ENCODE results near the gene PPTC7.
"Not testable (repeated sequence)": the region's sequence is repeated elsewhere in the genome, so short reads cannot be mapped to it uniquely, and the experiment has no call there.

The PPTC7 gene, protein sequence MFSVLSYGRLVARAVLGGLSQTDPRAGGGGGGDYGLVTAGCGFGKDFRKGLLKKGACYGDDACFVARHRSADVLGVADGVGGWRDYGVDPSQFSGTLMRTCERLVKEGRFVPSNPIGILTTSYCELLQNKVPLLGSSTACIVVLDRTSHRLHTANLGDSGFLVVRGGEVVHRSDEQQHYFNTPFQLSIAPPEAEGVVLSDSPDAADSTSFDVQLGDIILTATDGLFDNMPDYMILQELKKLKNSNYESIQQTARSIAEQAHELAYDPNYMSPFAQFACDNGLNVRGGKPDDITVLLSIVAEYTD

GRCh38 chr12:110583137-110584059 lies at the start of gene PPTC7:
TSS of gene PPTC7 (minus strand) at chr12:110583318. CDS start at chr12:110583031, 287 bp downstream.
- DNase-seq (ENCODE audit: low read depth): peak; percentile 96

DNA sequence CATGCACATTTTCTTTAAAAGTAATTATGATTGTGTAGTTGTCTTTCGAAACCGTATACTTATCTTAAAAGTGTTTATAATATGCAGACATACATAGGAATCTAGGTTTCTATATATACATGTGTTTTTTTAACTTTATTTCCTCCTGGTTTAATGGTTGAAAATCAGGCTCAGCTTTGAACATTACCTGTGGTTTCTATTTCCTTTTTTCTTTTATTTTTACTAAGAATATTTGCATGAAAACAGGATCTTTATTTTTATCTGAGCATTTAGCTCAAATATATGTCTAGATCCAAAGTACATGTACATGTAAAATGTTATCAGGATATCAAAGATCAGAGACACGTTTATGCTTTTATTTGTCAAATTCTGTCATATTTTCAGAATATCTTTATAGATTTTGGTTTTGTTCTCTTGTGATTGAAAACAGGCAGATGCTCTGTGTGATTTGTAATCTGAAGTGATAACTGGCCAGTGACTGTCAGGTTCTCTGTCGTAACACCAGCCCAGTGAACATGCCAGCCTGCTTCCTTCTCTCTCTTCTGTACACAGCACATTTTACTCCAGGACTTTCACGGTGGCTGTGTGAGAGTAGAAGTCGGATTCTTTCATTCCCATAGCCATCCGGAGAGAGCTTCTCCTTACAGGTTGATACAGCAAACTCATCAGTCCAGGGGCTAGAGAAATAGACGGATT lies 44.5 kb upstream of the PPTC7 start:
- DNase-seq (ENCODE audit: low read depth): no peak

DNA sequence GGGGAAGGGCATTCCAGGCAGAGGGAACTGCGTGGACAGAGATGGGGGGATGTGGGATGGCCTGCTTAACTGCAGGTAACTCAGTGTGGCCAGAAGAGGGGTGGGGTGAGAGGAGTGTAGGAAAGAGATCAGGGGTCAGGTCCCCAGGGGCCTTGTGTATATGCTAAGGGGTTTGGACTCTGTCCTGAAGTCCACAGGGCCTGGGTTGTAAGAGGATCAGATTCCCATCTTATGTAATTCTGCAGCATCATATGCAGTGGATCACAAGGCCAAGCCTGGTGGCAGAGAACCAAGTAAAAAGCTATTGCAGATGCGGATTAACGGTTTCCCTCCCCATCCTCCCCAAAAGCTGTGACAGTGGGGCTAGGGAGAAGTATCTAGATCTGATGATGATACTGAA lies 39.5 kb upstream of the PPTC7 start:
- no peak for DNase-seq (ENCODE audit: low read depth)

DNA sequence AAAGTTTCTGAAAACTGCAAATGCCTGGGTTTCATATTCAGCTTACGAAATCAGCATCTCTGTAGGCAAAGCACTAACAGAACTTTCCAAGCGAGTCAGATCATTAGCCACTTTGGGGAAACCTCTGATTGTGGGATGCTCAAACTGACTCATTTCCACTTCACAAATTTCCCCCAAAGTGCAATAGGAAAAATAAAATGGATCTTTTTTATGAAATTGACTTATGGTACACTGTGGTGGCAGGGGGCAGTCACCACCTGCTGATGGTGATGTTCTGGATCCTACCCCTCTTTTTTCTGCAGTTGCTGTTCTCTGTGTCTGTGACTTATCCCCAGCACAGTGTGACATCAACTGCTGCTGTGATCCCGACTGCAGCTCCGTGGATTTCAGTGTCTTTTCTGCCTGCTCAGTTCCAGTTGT lies 36.4 kb upstream of the PPTC7 start:
- DNase-seq (ENCODE audit: low read depth): no peak

DNA sequence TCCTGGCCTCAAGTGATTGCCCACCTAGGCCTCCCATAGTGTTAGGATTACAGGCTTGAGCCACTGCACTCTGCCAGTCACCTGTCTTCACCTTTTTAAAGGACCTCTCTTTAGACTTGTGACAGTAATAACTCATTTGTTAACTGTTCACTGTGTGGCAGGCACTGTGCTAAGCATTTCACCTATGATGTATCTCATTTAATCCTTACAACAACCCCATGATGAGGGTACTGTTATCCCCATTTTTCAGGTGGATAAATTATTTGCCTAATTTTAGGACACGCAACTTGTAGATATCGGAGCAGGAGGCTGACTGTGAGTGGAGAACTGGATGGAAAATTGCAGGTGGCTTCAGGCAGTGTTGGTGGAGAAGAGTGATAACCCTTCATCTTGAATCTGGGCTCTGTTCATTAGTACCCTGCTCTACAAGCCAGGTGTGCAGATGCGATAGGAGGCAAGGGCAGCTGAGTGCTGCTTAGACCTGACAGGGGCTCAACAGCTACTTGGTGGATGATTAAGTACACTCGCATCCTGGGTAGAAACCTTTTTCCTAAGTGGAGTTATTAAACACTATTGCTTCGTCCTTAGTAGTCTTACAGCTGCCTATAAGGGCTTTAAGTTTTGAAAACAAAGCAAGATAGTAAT lies 33.5 kb upstream of the PPTC7 start:
- no peak for DNase-seq (ENCODE audit: low read depth)

- no peak for DNase-seq (ENCODE audit: low read depth)
Observed at GRCh38 chr12:110615171-110615570, 32.1 kb upstream of the PPTC7 start.

DNA sequence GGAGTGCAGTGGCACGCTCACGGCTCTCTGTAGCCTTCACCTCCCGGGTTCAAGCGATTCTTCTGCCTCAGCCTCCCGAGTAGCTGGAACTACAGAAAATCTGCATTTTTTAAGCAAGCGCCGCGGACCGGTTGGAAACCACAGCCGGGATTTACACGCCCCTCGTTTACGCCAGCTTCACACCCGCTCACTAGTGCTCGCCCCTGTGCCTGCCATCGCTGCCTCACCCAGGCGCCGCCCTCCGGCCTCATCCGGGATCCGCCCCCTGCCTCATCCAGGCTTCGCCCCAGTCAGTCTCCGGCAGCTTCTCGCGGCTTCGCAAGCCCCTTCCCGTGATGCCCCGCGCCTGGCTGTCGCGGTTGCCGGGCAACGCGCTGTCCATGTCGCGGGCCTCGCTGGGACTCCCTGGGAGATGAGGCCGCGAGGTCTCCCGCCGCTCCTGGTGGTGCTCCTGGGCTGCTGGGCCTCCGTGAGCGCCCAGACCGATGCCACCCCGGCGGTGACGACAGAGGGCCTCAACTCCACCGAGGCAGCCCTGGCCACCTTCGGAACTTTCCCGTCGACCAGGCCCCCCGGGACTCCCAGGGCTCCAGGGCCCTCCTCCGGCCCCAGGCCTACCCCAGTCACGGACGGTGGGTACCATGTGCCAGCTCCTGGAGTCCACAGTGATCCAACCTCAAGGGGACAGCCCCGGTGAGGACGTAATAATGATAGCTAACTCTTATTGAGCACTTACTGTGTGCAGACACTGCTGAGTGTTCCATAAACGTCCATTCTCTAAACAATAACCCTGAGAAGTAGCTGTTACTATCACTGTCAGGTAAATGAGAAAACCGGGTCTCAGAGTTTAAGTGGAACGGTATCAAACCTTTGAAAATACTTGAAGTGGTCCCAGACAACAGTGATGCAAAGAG lies 30.9 kb upstream of the PPTC7 start, which contains the start of gene TCTN1:
Gene TCTN1, plus strand, starts transcription at position 359 of the 914 bp plus-strand sequence. Its CDS starts 54 bp downstream, at position 413.
- DNase-seq (ENCODE audit: low read depth): peak; percentile 97

GRCh38 chr12:110613071-110613770 lies 30.1 kb upstream of the PPTC7 start:
- DNase-seq (ENCODE audit: low read depth): no peak

- no peak for DNase-seq (ENCODE audit: low read depth)
Observed at GRCh38 chr12:110606253-110606611, 23.1 kb upstream of the PPTC7 start.

DNA sequence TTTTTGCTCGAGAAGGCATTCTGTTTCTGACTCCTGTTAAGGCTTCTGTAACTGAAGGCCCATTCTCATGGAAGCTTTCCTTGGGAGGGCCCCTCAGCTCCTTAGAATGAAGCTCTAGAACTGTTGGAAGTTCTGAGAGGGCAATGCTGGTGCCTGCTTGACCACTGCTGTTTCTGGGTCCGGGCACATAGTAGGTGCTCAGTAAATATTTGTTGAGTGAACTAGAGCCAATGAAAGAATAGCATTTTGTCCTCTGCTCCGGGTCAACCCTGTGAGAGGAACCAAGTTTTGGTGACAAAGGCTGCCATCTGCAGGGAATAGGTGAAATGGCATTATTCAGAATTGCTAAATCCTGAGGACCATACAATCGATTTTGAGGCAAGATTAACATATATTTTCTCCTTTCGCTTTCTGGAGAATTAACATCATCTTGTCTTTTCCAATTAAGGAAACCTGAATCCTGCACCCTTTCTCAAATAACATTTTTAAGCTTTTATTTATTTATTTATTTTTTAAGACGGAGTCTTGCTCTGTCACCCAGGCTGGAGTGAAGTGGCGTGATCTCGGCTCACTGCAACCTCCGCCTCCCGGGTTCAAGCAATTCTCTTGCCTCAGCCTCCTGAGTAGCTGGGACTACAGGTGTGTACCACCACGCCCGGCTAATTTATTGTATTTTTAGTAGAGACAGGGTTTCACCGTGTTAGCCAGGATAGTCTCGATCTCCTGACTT lies 19.1 kb upstream of the PPTC7 start:
- DNase-seq (ENCODE audit: low read depth): not testable (repeated sequence)

DNA sequence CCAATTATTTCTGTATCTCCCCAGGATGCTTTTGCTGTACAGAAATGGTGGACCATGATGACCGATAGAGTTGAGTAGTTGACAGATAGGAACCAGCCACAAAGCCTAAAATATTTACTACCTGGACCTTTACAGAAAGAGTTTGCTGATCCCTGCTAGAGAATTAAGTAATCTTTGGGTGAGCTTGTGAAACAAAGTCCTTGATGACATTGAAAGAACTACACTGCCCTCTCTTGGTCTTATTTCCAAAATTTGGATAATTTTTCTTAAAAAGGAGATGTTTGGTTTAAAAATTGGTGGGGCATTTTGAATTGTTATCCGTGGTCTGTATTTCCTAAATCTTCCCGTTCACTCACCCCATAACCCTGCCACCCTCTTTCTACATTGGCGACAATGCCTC lies 17.1 kb upstream of the PPTC7 start:
- DNase-seq (ENCODE audit: low read depth): no peak

DNA sequence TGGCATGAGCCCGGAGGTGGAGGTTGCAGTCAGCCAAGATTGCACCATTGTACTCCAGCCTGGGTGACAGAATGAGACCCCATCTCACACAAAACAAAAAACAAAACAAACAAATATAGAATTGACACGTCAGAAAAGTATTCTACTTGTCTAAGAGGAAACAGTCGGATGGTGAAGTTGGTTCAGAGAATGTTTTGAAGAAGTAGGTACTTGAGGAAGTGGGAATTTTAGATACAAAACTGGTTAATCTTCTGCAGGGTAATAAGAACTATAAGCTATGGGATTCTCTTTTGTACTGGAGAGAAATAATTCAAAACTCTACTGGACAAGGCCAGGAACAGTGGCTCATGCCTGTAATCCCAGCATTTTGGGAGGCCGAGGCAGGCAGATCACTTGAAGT lies 16.2 kb upstream of the PPTC7 start:
- no peak for DNase-seq (ENCODE audit: low read depth)

DNA sequence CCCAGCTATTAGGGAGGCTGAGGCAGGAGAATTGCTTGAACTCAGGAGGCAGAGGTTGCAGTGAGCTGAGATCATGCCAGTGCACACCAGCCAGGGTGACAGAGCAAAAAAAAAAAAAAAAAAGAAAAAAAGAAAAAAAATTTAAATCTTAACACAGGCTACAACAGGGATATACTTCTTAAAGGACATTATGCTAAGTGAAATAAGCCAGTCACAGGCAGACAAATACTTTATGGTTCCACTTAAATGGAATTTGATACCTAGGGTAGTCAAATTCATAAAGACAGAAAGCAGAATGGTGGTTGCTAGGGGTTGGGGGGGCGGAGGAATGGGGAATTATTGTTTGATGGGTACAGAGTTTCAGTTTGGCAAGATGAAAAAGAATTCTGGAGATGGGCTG lies 14.8 kb upstream of the PPTC7 start:
- DNase-seq (ENCODE audit: low read depth): no peak

DNA sequence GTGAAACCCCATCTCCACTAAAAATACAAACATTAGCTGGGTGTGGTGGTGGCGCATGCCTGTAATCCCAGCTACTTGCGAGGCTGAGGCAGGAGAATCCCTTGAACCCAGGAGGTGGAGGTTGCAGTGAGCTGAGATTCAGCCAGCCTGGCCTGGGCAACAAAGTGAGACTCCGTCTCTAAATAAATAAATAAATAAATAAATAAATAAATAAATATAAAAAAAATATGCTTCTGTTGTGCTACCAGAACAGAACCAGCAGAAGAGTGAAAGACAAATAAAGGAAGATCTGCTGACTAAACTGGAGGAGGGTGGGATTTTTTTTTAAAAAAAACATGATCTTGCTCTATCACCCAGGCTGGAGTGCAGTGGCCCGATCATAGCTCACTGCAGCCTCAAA lies 9.8 kb upstream of the PPTC7 start:
- not testable (repeated sequence) for DNase-seq (ENCODE audit: low read depth)

- no peak for DNase-seq (ENCODE audit: low read depth)
Observed at GRCh38 chr12:110592078-110592477, 9.0 kb upstream of the PPTC7 start.

DNA sequence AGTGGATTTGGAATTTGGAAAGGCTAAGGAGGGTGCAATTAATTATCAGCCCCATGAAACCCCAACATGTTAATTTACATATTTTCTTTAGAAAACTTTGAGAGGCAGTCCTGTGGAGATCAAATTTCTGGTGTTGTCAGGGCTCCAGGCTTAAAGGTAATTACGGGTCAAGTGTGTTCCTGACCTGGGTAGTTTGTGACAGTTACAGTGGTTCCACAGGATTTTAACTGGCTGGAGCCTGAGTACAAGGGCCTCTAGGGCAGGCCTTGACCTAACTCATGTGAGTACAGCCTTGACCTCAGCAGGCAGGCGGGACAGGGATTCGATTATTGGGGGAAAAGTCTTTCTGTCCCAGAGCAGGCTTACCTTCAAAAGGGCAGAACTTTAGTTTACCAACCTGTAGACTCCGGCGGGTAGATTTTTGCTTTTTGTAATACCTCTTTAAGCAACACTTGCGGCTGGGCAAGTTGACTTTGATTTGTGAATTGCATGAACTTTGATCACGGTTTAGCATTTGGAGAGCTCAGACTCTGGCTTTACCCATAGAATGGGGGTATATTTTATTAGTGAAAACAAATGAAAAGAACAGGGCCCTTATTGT lies 8.4 kb upstream of the PPTC7 start:
- DNase-seq (ENCODE audit: low read depth): no peak

GRCh38 chr12:110590806-110591326 lies 7.7 kb upstream of the PPTC7 start:
- no peak for DNase-seq (ENCODE audit: low read depth)

- no peak for DNase-seq (ENCODE audit: low read depth)
Observed at GRCh38 chr12:110590059-110590458, 6.9 kb upstream of the PPTC7 start.

DNA sequence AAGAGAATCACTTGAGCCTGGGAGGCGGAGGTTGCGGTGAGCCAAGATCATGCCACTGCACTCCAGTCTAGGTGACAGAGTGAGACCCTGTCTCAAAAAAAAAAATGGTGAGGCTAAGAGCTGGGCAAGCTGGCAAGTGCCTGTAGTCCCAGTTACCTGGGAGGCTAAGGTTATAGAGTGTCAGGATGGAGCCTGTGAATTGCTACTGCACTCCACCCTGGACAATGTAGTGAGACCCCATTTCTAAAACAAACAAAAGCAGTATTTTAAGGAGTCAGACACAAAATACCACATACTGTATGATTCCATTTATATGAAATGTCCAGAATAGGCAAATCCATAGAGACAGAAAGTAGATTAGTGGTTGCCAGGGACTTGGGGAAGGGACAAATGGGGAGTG lies 4.0 kb upstream of the PPTC7 start:
- DNase-seq (ENCODE audit: low read depth): not testable (repeated sequence)

All from stimulated activated CD8-positive, alpha-beta memory T cell treated with anti-CD3 and anti-CD28 coated beads, Interleukin-4, amount 100 ng/mL, for 24 hours (primary cell).